Skeletal muscle tissue (tissue), 4 donors: Measurements from ENCODE around the gene PRDM10. TPM values are rescaled to one million over a fixed set of nuclear protein-coding genes. Genes with fewer than 3 reads are reported as not detected.

ENCODE experiments used
- H3K27ac ChIP-seq: one replicate; pipeline ENCODE4 v1.7.0; 2013; ENCODE audit warnings: mild to moderate bottlenecking, low read depth, low read length, inconsistent platforms
- H3K27me3 ChIP-seq, 3 donors: one replicate each; pipeline ENCODE4 v1.7.0; 2013; ENCODE audit warnings: low read length in 3 of 3; ENCODE audit not compliant: control insufficient read depth in 3 of 3, insufficient read depth in 3 of 3
- H3K36me3 ChIP-seq, 3 donors: one replicate each; pipeline ENCODE4 v1.7.0; 2013; ENCODE audit warnings: low read length in 3 of 3; ENCODE audit not compliant: control insufficient read depth in 3 of 3, insufficient read depth in 3 of 3
- H3K4me1 ChIP-seq, 3 donors: one replicate each; pipeline ENCODE4 v1.7.0; 2013; ENCODE audit warnings: low read length in 3 of 3, mild to moderate bottlenecking in 3 of 3; ENCODE audit not compliant: control insufficient read depth in 3 of 3, insufficient read depth in 3 of 3
- H3K4me3 ChIP-seq, 3 donors: one replicate each; pipeline ENCODE4 v1.7.0; 2013; ENCODE audit warnings: low read length in 3 of 3
- H3K9ac ChIP-seq, 3 donors: one replicate each; pipeline ENCODE4 v1.7.0; 2013; ENCODE audit warnings: low read length in 3 of 3, mild to moderate bottlenecking in 3 of 3, moderate library complexity in 2 of 3, low read depth in 1 of 3
- H3K9me3 ChIP-seq, 3 donors: one replicate each; pipeline ENCODE4 v1.7.0; 2013; ENCODE audit warnings: low read length in 3 of 3; ENCODE audit not compliant: control insufficient read depth in 3 of 3
- total RNA-seq: library from RNA; depleted of rRNA; stranded (reverse); fragments of >200 nt; gene quantifications from one replicate; pipeline ENCODE4 v1.2.3, GENCODE V29; 2014
- donor health status: Osteomylitis.

The PRDM10 gene
- total RNA-seq, 1 donor from 2014 or later, result 4.2 TPM

GRCh38 chr11:129998905-129999304 lies 3.7 kb downstream of the PRDM10 start:
- peaks cover 8 to 12% (median 9%) of the 10 kb centered on the region in 3 donors for H3K4me1 ChIP-seq
- no peak overlapping the region for H3K4me3 ChIP-seq
- no peaks in the 10 kb centered on the region for H3K36me3 ChIP-seq
- no peak overlapping the region for H3K9ac ChIP-seq
- no peak overlapping the region for H3K27ac ChIP-seq
- no peaks in the 10 kb centered on the region for H3K9me3 ChIP-seq
- no peaks in the 10 kb centered on the region for H3K27me3 ChIP-seq

GRCh38 chr11:129998107-129998506 lies 4.5 kb downstream of the PRDM10 start:
- no peaks in the 10 kb centered on the region for H3K9me3 ChIP-seq
- H3K4me1 ChIP-seq, result peaks cover 8 to 12% (median 9%) of the 10 kb centered on the region in 3 donors
- no peaks in the 10 kb centered on the region for H3K27me3 ChIP-seq
- H3K9ac ChIP-seq, result no peak overlapping the region
- H3K27ac ChIP-seq, result no peak overlapping the region
- H3K36me3 ChIP-seq, result no peaks in the 10 kb centered on the region
- no peak overlapping the region for H3K4me3 ChIP-seq

GRCh38 chr11:129997513-129997912 lies 5.1 kb downstream of the PRDM10 start:
- Histone ChIP-seq H3K9ac (no peak overlapping the region), H3K27me3 (no peaks in the 10 kb centered on the region), H3K36me3 (no peaks in the 10 kb centered on the region), H3K9me3 (no peaks in the 10 kb centered on the region), H3K27ac (no peak overlapping the region), H3K4me1 (peaks cover 8 to 12% (median 9%) of the 10 kb centered on the region in 3 donors), H3K4me3 (no peak overlapping the region)

- peaks cover 6 to 15% (median 13%) of the 10 kb centered on the region in 3 donors for H3K4me1 ChIP-seq
- H3K27me3 ChIP-seq, result no peaks in the 10 kb centered on the region
- no peak overlapping the region for H3K9ac ChIP-seq
- H3K36me3 ChIP-seq, result no peaks in the 10 kb centered on the region
- H3K9me3 ChIP-seq, result no peaks in the 10 kb centered on the region
- H3K4me3 ChIP-seq, result no peak overlapping the region
- no peak overlapping the region for H3K27ac ChIP-seq
Observed at GRCh38 chr11:129996113-129996870, 6.3 kb downstream of the PRDM10 start.

GRCh38 chr11:129995163-129995562 lies 7.5 kb downstream of the PRDM10 start:
- no peak overlapping the region for H3K27ac ChIP-seq
- H3K4me3 ChIP-seq, result no peak overlapping the region
- no peak overlapping the region for H3K9ac ChIP-seq
- no peaks in the 10 kb centered on the region for H3K9me3 ChIP-seq
- H3K27me3 ChIP-seq, result no peaks in the 10 kb centered on the region
- no peaks in the 10 kb centered on the region for H3K36me3 ChIP-seq
- H3K4me1 ChIP-seq, result peaks cover 0 to 8% (median 4%) of the 10 kb centered on the region in 3 donors

GRCh38 chr11:129992161-129992944 lies 10.3 kb downstream of the PRDM10 start:
- H3K27me3 ChIP-seq, result no peaks in the 10 kb centered on the region
- peak overlapping the region in 2 of 3 donors; percentile 26 to 46 for H3K4me3 ChIP-seq
- peaks cover 0 to 11% (median 8%) of the 10 kb centered on the region in 3 donors for H3K4me1 ChIP-seq
- no peaks in the 10 kb centered on the region for H3K9me3 ChIP-seq
- H3K9ac ChIP-seq, result peak overlapping the region; percentile 4 to 51 (median 43)
- no peaks in the 10 kb centered on the region for H3K36me3 ChIP-seq
- H3K27ac ChIP-seq, result peak overlapping the region; percentile 8

- Histone ChIP-seq H3K4me1 (peaks cover 5 to 20% (median 10%) of the 10 kb centered on the region in 3 donors), H3K27ac (peak overlapping the region; percentile 26), H3K9me3 (no peaks in the 10 kb centered on the region), H3K27me3 (no peaks in the 10 kb centered on the region), H3K4me3 (no peak overlapping the region), H3K9ac (peak overlapping the region in 1 of 3 donors; percentile 10), H3K36me3 (no peaks in the 10 kb centered on the region)
Observed at GRCh38 chr11:129989149-129989813, 13.4 kb downstream of the PRDM10 start.

- Histone ChIP-seq H3K9ac (no peak overlapping the region), H3K4me3 (no peak overlapping the region), H3K36me3 (no peaks in the 10 kb centered on the region), H3K4me1 (peaks cover 5 to 20% (median 10%) of the 10 kb centered on the region in 3 donors), H3K27ac (no peak overlapping the region), H3K27me3 (no peaks in the 10 kb centered on the region), H3K9me3 (no peaks in the 10 kb centered on the region)
Observed at GRCh38 chr11:129987950-129988349, 14.7 kb downstream of the PRDM10 start.

GRCh38 chr11:129985823-129986222 lies 16.8 kb downstream of the PRDM10 start:
- Histone ChIP-seq H3K9ac (no peak overlapping the region), H3K4me1 (peaks cover 2 to 16% (median 5%) of the 10 kb centered on the region in 3 donors), H3K9me3 (no peaks in the 10 kb centered on the region), H3K36me3 (no peaks in the 10 kb centered on the region), H3K27ac (no peak overlapping the region), H3K4me3 (no peak overlapping the region), H3K27me3 (no peaks in the 10 kb centered on the region)
